Measurements from ENCODE around the gene TTN. TPM values are rescaled to one million over a fixed set of nuclear protein-coding genes. Genes with fewer than 3 reads are reported as not detected.
"Not testable (repeated sequence)": the region's sequence is repeated elsewhere in the genome, so short reads cannot be mapped to it uniquely, and the experiment has no call there.

The TTN gene
- total and polyA plus RNA-seq, 7 experiments from 2014 or later: 3.1 to 45.5 (median 36.9) TPM

DNA sequence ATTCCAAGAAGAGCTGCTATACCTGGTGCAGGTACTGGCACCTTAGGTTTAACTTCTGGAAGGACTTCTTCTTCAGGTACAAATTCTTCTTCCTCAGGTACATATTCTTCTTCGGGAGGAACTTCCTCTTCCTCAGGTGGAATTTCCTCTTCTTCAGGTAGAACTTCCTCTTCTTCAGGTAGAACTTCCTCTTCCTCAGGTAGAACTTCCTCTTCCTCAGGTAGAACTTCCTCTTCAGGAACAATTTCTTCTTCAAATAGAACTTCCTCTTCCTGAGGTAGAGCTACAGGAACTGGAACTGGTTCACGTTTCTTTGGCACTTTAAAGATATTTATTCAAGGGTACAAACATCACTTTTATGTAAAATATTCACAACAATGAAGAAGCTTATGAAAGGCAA lies 129.6 kb downstream of the TTN start:
- intact Hi-C loops (cut with micrococcal nuclease): no loop called here
- Histone ChIP-seq H3K27ac (ENCODE audit: low read depth, low read length) (no peak overlapping the region), H3K4me1 (ENCODE audit: control insufficient read depth in 2 of 2, insufficient read depth in 2 of 2, low read length in 2 of 2) (no peaks in the 10 kb centered on the region), H3K9me3 (ENCODE audit: control insufficient read depth in 2 of 3, low read length in 3 of 3) (no peaks in the 10 kb centered on the region), H3K36me3 (ENCODE audit: control insufficient read depth in 2 of 3, insufficient read depth in 3 of 3, low read length in 3 of 3) (peaks cover 0 to 28% (median 3%) of the 10 kb centered on the region in 3 experiments), H3K4me3 (ENCODE audit: low read length) (no peak overlapping the region), H3K27me3 (ENCODE audit: control insufficient read depth in 2 of 2, insufficient read depth in 2 of 2, low read length in 2 of 2) (no peaks in the 10 kb centered on the region)
- no peaks in the 10 kb centered on the region for H3K27me3 Mint-ChIP-seq
- DNase-seq (no peak), ATAC-seq (no peak)
- H3K4me1 Mint-ChIP-seq: peaks cover 0 to 9% (median 3%) of the 10 kb centered on the region in 7 donors
- H3K27ac Mint-ChIP-seq: peak overlapping the region in 1 of 9 donors; percentile 14
- peaks cover 0 to 2% (median 0%) of the 10 kb centered on the region in 11 donors for H3K9me3 Mint-ChIP-seq
- H3K36me3 Mint-ChIP-seq: peaks cover under 1 to 60% (median 46%) of the 10 kb centered on the region in 5 donors
- POLR2A ChIA-PET: no interaction called here
- CTCF ChIA-PET: no interaction called here
- no peak overlapping the region for H3K4me3 Mint-ChIP-seq

DNA sequence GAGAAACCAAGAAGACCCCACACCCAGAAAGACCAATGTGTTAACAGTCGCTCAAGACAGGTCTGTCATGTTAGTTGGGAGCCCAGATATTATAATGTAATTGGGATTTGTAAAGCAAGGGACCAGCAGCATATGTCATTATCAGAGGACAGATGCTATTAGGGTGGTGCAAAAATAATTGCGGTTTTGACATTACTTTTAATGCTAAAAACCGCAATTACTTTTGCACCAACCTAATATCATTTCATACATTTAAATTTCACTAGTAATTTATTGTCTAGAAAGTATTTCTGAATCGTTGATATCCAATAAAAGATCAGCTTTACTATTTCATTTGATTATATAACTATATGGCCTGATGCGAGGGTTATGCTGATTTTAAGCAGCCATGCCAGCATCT lies 131.2 kb downstream of the TTN start:
- Mint-ChIP-seq H3K27me3 (no peaks in the 10 kb centered on the region), H3K36me3 (peaks cover 0 to 57% (median 46%) of the 10 kb centered on the region in 5 donors), H3K27ac (no peak overlapping the region), H3K4me3 (no peak overlapping the region), H3K9me3 (peaks cover 0 to 2% (median 0%) of the 10 kb centered on the region in 11 donors), H3K4me1 (peaks cover 0 to 9% (median 3%) of the 10 kb centered on the region in 7 donors)
- H3K4me1 ChIP-seq (ENCODE audit: control insufficient read depth in 2 of 2, insufficient read depth in 2 of 2, low read length in 2 of 2): no peaks in the 10 kb centered on the region
- ATAC-seq: no peak
- intact Hi-C loops (cut with micrococcal nuclease): no loop called here
- H3K27ac ChIP-seq (ENCODE audit: low read depth, low read length): no peak overlapping the region
- no peak overlapping the region for H3K4me3 ChIP-seq (ENCODE audit: low read length)
- H3K36me3 ChIP-seq (ENCODE audit: control insufficient read depth in 2 of 3, insufficient read depth in 3 of 3, low read length in 3 of 3): peaks cover 0 to 36% (median 0%) of the 10 kb centered on the region in 3 experiments
- no peak for DNase-seq
- ChIA-PET POLR2A (no interaction called here), CTCF (no interaction called here)
- no peaks in the 10 kb centered on the region for H3K27me3 ChIP-seq (ENCODE audit: control insufficient read depth in 2 of 2, insufficient read depth in 2 of 2, low read length in 2 of 2)
- no peaks in the 10 kb centered on the region for H3K9me3 ChIP-seq (ENCODE audit: control insufficient read depth in 2 of 3, low read length in 3 of 3)

DNA sequence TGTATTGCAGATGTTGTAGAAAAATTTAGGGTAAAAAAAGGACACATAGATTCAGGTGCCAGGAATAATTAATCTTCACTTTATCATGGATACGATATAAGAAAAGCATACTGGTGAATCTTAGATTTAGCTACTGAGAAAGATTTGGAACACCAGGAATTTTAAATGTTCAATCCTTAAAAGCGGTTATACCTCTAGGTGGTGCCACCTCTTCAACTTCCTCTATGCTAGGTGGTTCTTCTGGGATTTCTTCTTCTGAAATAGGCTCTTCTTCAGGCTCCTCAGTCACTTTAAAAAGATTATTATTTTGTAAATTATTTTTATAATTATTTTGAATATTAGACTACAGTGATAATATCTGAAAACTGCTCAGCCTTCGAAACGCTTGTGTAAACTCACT lies 133.1 kb downstream of the TTN start:
- intact Hi-C loops (cut with micrococcal nuclease): no loop called here
- H3K27me3 ChIP-seq (ENCODE audit: control insufficient read depth in 2 of 2, insufficient read depth in 2 of 2, low read length in 2 of 2): no peaks in the 10 kb centered on the region
- Mint-ChIP-seq H3K9me3 (peaks cover 0 to 2% (median 0%) of the 10 kb centered on the region in 11 donors), H3K27ac (no peak overlapping the region), H3K27me3 (no peaks in the 10 kb centered on the region), H3K36me3 (peaks cover 0 to 42% (median 35%) of the 10 kb centered on the region in 5 donors), H3K4me1 (peaks cover 0 to 9% (median 3%) of the 10 kb centered on the region in 7 donors), H3K4me3 (no peak overlapping the region)
- POLR2A ChIA-PET: no interaction called here
- no peak overlapping the region for H3K4me3 ChIP-seq (ENCODE audit: low read length)
- no peaks in the 10 kb centered on the region for H3K4me1 ChIP-seq (ENCODE audit: control insufficient read depth in 2 of 2, insufficient read depth in 2 of 2, low read length in 2 of 2)
- no peaks in the 10 kb centered on the region for H3K9me3 ChIP-seq (ENCODE audit: control insufficient read depth in 2 of 3, low read length in 3 of 3)
- DNase-seq (no peak), ATAC-seq (no peak)
- CTCF ChIA-PET: no interaction called here
- peaks cover 0 to 31% (median 0%) of the 10 kb centered on the region in 3 experiments for H3K36me3 ChIP-seq (ENCODE audit: control insufficient read depth in 2 of 3, insufficient read depth in 3 of 3, low read length in 3 of 3)
- no peak overlapping the region for H3K27ac ChIP-seq (ENCODE audit: low read depth, low read length)

DNA sequence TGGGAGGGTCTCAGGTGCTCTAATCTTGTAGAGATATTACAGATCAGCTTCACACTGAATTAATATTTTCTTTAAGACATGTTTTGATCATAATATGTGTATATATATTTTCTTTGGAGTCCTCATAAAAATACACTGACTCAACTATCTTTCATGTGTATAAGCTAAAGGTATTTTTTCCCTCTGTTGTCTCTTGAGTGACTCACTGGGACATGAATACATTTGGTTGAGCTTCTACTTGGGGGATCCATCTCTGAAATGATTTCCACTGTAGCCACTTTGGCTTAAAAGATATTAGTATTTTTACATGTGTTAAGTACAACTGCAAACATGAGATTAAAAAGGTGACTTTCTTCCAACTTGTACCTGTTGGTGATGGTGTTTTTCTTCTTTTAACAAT lies 140.8 kb downstream of the TTN start:
- no peaks in the 10 kb centered on the region for H3K4me1 Mint-ChIP-seq
- Histone ChIP-seq H3K4me3 (ENCODE audit: low read length) (no peak overlapping the region), H3K27me3 (ENCODE audit: control insufficient read depth in 2 of 2, insufficient read depth in 2 of 2, low read length in 2 of 2) (no peaks in the 10 kb centered on the region), H3K4me1 (ENCODE audit: control insufficient read depth in 2 of 2, insufficient read depth in 2 of 2, low read length in 2 of 2) (no peaks in the 10 kb centered on the region), H3K36me3 (ENCODE audit: control insufficient read depth in 2 of 3, insufficient read depth in 3 of 3, low read length in 3 of 3) (peaks cover 0 to 27% (median 0%) of the 10 kb centered on the region in 3 experiments), H3K27ac (ENCODE audit: low read depth, low read length) (no peak overlapping the region), H3K9me3 (ENCODE audit: control insufficient read depth in 2 of 3, low read length in 3 of 3) (no peaks in the 10 kb centered on the region)
- no peak overlapping the region for H3K27ac Mint-ChIP-seq
- ChIA-PET POLR2A (no interaction called here), CTCF (interaction anchor here (1.2 kb wide), 1 partner anchor 34 kb away, joined by 4 read pairs; no protein-coding TSS in a partner anchor)
- intact Hi-C loops (cut with micrococcal nuclease): loop anchor here in 1 of 2 donors (2.0 kb wide), 1 partner anchor 22 kb away; no protein-coding TSS in a partner anchor
- H3K27me3 Mint-ChIP-seq: no peaks in the 10 kb centered on the region
- no peak overlapping the region for H3K4me3 Mint-ChIP-seq
- ATAC-seq (no peak), DNase-seq (no peak)
- H3K9me3 Mint-ChIP-seq: no peaks in the 10 kb centered on the region
- H3K36me3 Mint-ChIP-seq: peaks cover 0 to 44% (median 21%) of the 10 kb centered on the region in 5 donors

DNA sequence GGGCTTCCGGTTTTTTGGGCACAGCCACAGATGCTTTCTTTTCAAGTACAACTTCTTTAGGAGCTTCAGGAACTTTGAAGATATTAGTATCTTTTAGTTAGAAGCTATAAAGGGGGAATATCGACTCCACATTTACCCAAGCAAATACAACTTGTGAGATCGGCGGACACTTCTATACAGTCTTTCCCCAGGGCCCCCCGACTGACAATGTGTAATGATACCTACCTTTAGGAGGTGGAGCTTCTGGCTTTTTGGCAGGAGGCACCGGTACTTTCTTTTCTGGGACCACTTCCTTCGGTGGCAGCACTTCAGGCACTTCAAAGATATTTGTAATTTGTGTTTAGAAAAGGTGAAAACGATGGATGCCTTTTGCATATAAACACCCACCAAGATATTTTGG lies 148.7 kb downstream of the TTN start:
- H3K4me3 Mint-ChIP-seq; H3K4me1 ChIP-seq (ENCODE audit: control insufficient read depth in 2 of 2, insufficient read depth in 2 of 2, low read length in 2 of 2); H3K36me3 Mint-ChIP-seq; CTCF ChIA-PET; H3K4me3 ChIP-seq (ENCODE audit: low read length); H3K27ac ChIP-seq (ENCODE audit: low read depth, low read length); H3K27ac Mint-ChIP-seq; DNase-seq; POLR2A ChIA-PET; ATAC-seq; H3K4me1 Mint-ChIP-seq; H3K27me3 Mint-ChIP-seq; H3K27me3 ChIP-seq (ENCODE audit: control insufficient read depth in 2 of 2, insufficient read depth in 2 of 2, low read length in 2 of 2); H3K9me3 Mint-ChIP-seq; H3K36me3 ChIP-seq (ENCODE audit: control insufficient read depth in 2 of 3, insufficient read depth in 3 of 3, low read length in 3 of 3); intact Hi-C loops (cut with micrococcal nuclease); H3K9me3 ChIP-seq (ENCODE audit: control insufficient read depth in 2 of 3, low read length in 3 of 3): not testable (repeated sequence)

DNA sequence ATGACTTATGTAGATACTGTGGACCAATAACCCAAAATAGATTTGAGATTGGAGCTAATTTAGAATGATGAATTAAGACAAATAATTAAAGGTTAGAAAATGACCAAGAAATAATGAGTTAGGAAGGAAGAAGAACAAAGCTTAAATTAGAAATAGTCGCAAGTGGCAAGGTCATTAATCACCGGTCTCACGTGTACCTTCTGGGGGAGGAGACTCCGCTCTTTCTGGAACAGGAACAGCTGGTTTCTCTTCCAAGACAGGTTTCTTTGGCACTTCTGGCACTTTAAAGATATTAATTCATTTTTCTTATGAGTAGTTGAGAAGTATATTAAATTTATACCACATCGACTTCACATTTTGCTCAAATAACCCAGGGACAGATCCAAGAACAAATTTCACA lies 156.7 kb downstream of the TTN start:
- POLR2A ChIA-PET: interaction anchor here (1.2 kb wide), 1 partner anchor 9 kb away, joined by 3 read pairs; no protein-coding TSS in a partner anchor

DNA sequence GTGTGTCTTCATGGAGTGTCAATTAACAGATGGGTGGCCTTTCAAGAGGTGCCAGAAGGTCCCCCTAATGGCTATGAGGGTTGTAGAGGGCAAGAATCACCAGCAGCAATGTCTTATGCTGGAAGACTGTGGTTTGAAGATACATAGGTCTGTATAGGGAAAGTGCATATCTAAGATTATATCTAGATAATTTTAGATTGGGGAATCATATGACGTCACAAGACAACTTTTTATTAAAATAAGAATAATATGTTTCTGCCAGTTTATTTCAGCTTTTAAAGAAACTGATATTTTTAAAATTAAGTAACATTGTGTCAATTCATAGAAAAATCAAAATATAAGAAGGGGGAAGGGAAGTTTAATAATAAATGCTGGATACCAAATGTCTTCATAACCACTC lies 162.3 kb downstream of the TTN start:
- no peak overlapping the region for H3K27ac Mint-ChIP-seq
- H3K4me1 ChIP-seq (ENCODE audit: control insufficient read depth in 2 of 2, insufficient read depth in 2 of 2, low read length in 2 of 2): no peaks in the 10 kb centered on the region

More for the DNA sequence above, 156.7 kb downstream of the TTN start:
- no peaks in the 10 kb centered on the region for H3K27me3 ChIP-seq (ENCODE audit: control insufficient read depth in 2 of 2, insufficient read depth in 2 of 2, low read length in 2 of 2)
- H3K36me3 ChIP-seq (ENCODE audit: control insufficient read depth in 2 of 3, insufficient read depth in 3 of 3, low read length in 3 of 3): peaks cover 0 to 34% (median 8%) of the 10 kb centered on the region in 3 experiments
- CTCF ChIA-PET: no interaction called here
- intact Hi-C loops (cut with micrococcal nuclease): no loop called here
- Mint-ChIP-seq H3K9me3 (no peaks in the 10 kb centered on the region), H3K4me1 (no peaks in the 10 kb centered on the region), H3K27ac (peak overlapping the region in 1 of 9 donors; percentile 60), H3K36me3 (peaks cover 0 to 60% (median 36%) of the 10 kb centered on the region in 5 donors), H3K27me3 (no peaks in the 10 kb centered on the region), H3K4me3 (no peak overlapping the region)
- DNase-seq (no peak), ATAC-seq (no peak)
- H3K27ac ChIP-seq (ENCODE audit: low read depth, low read length): no peak overlapping the region
- no peaks in the 10 kb centered on the region for H3K4me1 ChIP-seq (ENCODE audit: control insufficient read depth in 2 of 2, insufficient read depth in 2 of 2, low read length in 2 of 2)
- no peaks in the 10 kb centered on the region for H3K9me3 ChIP-seq (ENCODE audit: control insufficient read depth in 2 of 3, low read length in 3 of 3)
- no peak overlapping the region for H3K4me3 ChIP-seq (ENCODE audit: low read length)

More for the DNA sequence above, 162.3 kb downstream of the TTN start:
- Histone ChIP-seq H3K4me3 (ENCODE audit: low read length) (no peak overlapping the region), H3K27me3 (ENCODE audit: control insufficient read depth in 2 of 2, insufficient read depth in 2 of 2, low read length in 2 of 2) (no peaks in the 10 kb centered on the region), H3K27ac (ENCODE audit: low read depth, low read length) (no peak overlapping the region), H3K36me3 (ENCODE audit: control insufficient read depth in 2 of 3, insufficient read depth in 3 of 3, low read length in 3 of 3) (peaks cover 0 to 16% (median 0%) of the 10 kb centered on the region in 3 experiments), H3K9me3 (ENCODE audit: control insufficient read depth in 2 of 3, low read length in 3 of 3) (no peaks in the 10 kb centered on the region)
- Mint-ChIP-seq H3K9me3 (no peaks in the 10 kb centered on the region), H3K27me3 (no peaks in the 10 kb centered on the region), H3K36me3 (peaks cover 0 to 57% (median 22%) of the 10 kb centered on the region in 5 donors), H3K4me1 (no peaks in the 10 kb centered on the region), H3K4me3 (no peak overlapping the region)
- POLR2A ChIA-PET: no interaction called here
- CTCF ChIA-PET: interaction anchor here (0.7 kb wide), 1 partner anchor 20 kb away, joined by 3 read pairs; no protein-coding TSS in a partner anchor
- ATAC-seq (no peak), DNase-seq (no peak)
- intact Hi-C loops (cut with micrococcal nuclease): loop anchor here in 1 of 2 donors (2.0 kb wide), 1 partner anchor 22 kb away; no protein-coding TSS in a partner anchor

Measured in naive thymus-derived CD4-positive, alpha-beta T cell (primary cell).